Esophagus mucosa (tissue), 1 donor: ENCODE measurements around the gene SYK. TPM values are rescaled to one million over a fixed set of nuclear protein-coding genes. Genes with fewer than 3 reads are reported as not detected.

ENCODE experiments used
- ATAC-seq: fragments of 200-7000 bp; cut with Tn5 transposase; one replicate; pipeline ENCODE4 v1.9.1; 2020
- total RNA-seq: library from RNA; stranded (reverse); gene quantifications from one replicate; pipeline ENCODE4 v1.2.4, GENCODE V29; 2023
- donor health status: DM: yes; HTN: yes; CAD: no.

Gene SYK
- total RNA-seq, 1 donor from 2014 or later: 60.3 TPM

- no peak for ATAC-seq
Observed at GRCh38 chr9:90853945-90854344, 52.3 kb downstream of the SYK start.

- no peak for ATAC-seq
Observed at GRCh38 chr9:90854637-90855175, 53.1 kb downstream of the SYK start.

GRCh38 chr9:90855208-90855902 lies 53.7 kb downstream of the SYK start:
- no peak for ATAC-seq

- ATAC-seq: no peak
Observed at GRCh38 chr9:90857091-90857490, 55.5 kb downstream of the SYK start.

- ATAC-seq: no peak
Observed at GRCh38 chr9:90857855-90858254, 56.2 kb downstream of the SYK start.

- ATAC-seq: no peak
Observed at GRCh38 chr9:90858457-90858901, 56.9 kb downstream of the SYK start.

- ATAC-seq: no peak
Observed at GRCh38 chr9:90860382-90860781, 58.8 kb downstream of the SYK start.

GRCh38 chr9:90860826-90861225 lies 59.2 kb downstream of the SYK start:
- no peak for ATAC-seq

GRCh38 chr9:90861380-90861779 lies 59.8 kb downstream of the SYK start:
- ATAC-seq: no peak

- peak; percentile 7 for ATAC-seq
Observed at GRCh38 chr9:90861826-90862740, 60.5 kb downstream of the SYK start.

GRCh38 chr9:90864779-90865178 lies 63.2 kb downstream of the SYK start:
- no peak for ATAC-seq

GRCh38 chr9:90867101-90867500 lies 65.5 kb downstream of the SYK start:
- ATAC-seq: no peak

- ATAC-seq: no peak
Observed at GRCh38 chr9:90868555-90868954, 66.9 kb downstream of the SYK start.

GRCh38 chr9:90869361-90869760 lies 67.7 kb downstream of the SYK start:
- ATAC-seq: no peak

- peak; percentile 53 for ATAC-seq
Observed at GRCh38 chr9:90870621-90871326, 69.2 kb downstream of the SYK start.

- ATAC-seq: no peak
Observed at GRCh38 chr9:90871327-90871935, 69.8 kb downstream of the SYK start.

- ATAC-seq: no peak
Observed at GRCh38 chr9:90872835-90873294, 71.2 kb downstream of the SYK start.

GRCh38 chr9:90873422-90873821 lies 71.8 kb downstream of the SYK start:
- ATAC-seq: no peak

- ATAC-seq: no peak
Observed at GRCh38 chr9:90874194-90874593, 72.6 kb downstream of the SYK start.

GRCh38 chr9:90878562-90878961 lies 76.9 kb downstream of the SYK start:
- peak; percentile 90 for ATAC-seq

- ATAC-seq: no peak
Observed at GRCh38 chr9:90880066-90880465, 78.4 kb downstream of the SYK start.

- no peak for ATAC-seq
Observed at GRCh38 chr9:90880669-90881068, 79.0 kb downstream of the SYK start.
